Measurements from ENCODE around the gene ERICH4.
A peak's percentile ranks its signal among the peaks of the same experiment; 100 is the strongest.

The ERICH4 gene

GRCh38 chr19:41414461-41414860 is 28.5 kb upstream of the ERICH4 start:
- DNase-seq (ENCODE audit: low read depth) = no peak

- no peak for DNase-seq (ENCODE audit: low read depth)
Measured at GRCh38 chr19:41415154-41415571, 27.8 kb upstream of the ERICH4 start.

GRCh38 chr19:41416194-41416674 is 26.7 kb upstream of the ERICH4 start:
- DNase-seq (ENCODE audit: low read depth) = no peak

- DNase-seq (ENCODE audit: low read depth) = no peak
Measured at GRCh38 chr19:41420101-41420880, 22.7 kb upstream of the ERICH4 start.

GRCh38 chr19:41421314-41421713 is 21.6 kb upstream of the ERICH4 start:
- no peak for DNase-seq (ENCODE audit: low read depth)

GRCh38 chr19:41421973-41422372 is 21.0 kb upstream of the ERICH4 start:
- DNase-seq (ENCODE audit: low read depth) = no peak

- DNase-seq (ENCODE audit: low read depth) = no peak
Measured at GRCh38 chr19:41422456-41422855, 20.5 kb upstream of the ERICH4 start.

GRCh38 chr19:41422955-41423354 is 20.0 kb upstream of the ERICH4 start:
- DNase-seq (ENCODE audit: low read depth) = no peak

GRCh38 chr19:41424335-41425173 is 18.4 kb upstream of the ERICH4 start:
- DNase-seq (ENCODE audit: low read depth) = no peak

GRCh38 chr19:41425174-41426115 is 17.5 kb upstream of the ERICH4 start:
- no peak for DNase-seq (ENCODE audit: low read depth)

- DNase-seq (ENCODE audit: low read depth) = no peak
Measured at GRCh38 chr19:41426116-41426841, 16.7 kb upstream of the ERICH4 start.

- DNase-seq (ENCODE audit: low read depth) = peak; percentile 15
Measured at GRCh38 chr19:41426952-41427646, 15.9 kb upstream of the ERICH4 start, which contains the start of gene B3GNT8. Gene B3GNT8 (minus strand): TSS chr19:41427374. CDS start chr19:41426778, 596 bp downstream.

GRCh38 chr19:41427647-41428480 is 15.1 kb upstream of the ERICH4 start:
- DNase-seq (ENCODE audit: low read depth) = peak; percentile 34

GRCh38 chr19:41428481-41428859 is 14.5 kb upstream of the ERICH4 start:
- no peak for DNase-seq (ENCODE audit: low read depth)

- no peak for DNase-seq (ENCODE audit: low read depth)
Measured at GRCh38 chr19:41430922-41431321, 12.0 kb upstream of the ERICH4 start.

GRCh38 chr19:41431426-41432386 is 11.2 kb upstream of the ERICH4 start:
- no peak for DNase-seq (ENCODE audit: low read depth)

- DNase-seq (ENCODE audit: low read depth) = no peak
Measured at GRCh38 chr19:41433171-41433570, 9.8 kb upstream of the ERICH4 start.

GRCh38 chr19:41434450-41434849 is 8.5 kb upstream of the ERICH4 start:
- DNase-seq (ENCODE audit: low read depth) = no peak
